ENCODE data around the gene OTC.

GRCh38 chrX:38435130-38435529 lies 82.7 kb downstream of the OTC start:
- TF ChIP-seq CTCF (optimal IDR thresholded peaks at IDR 0.05 in 1 of 3, IDR thresholded peaks at IDR 0.05 in 1 of 3, conservative IDR thresholded peaks at IDR 0.05 in 1 of 3; ENCODE audit: extremely low read depth in 1 of 3, insufficient read depth in 2 of 3, low read length in 3 of 3) (no peak), EZH2 (IDR thresholded peaks at IDR 0.05; ENCODE audit: low read length) (no peak)
